HG02571 (cell line): ENCODE results near the gene SEZ6L.
"Not testable (repeated sequence)": the region's sequence is repeated elsewhere in the genome, so short reads cannot be mapped to it uniquely, and the experiment has no call there.

ENCODE experiments used
- ATAC-seq: cut with Tn5 transposase; IDR thresholded peaks from one replicate; pipeline ENCODE4 v1.9.1; 2021; ENCODE audit warnings: mild to moderate bottlenecking, moderate library complexity; ENCODE audit not compliant: unreplicated experiment

The SEZ6L gene

DNA sequence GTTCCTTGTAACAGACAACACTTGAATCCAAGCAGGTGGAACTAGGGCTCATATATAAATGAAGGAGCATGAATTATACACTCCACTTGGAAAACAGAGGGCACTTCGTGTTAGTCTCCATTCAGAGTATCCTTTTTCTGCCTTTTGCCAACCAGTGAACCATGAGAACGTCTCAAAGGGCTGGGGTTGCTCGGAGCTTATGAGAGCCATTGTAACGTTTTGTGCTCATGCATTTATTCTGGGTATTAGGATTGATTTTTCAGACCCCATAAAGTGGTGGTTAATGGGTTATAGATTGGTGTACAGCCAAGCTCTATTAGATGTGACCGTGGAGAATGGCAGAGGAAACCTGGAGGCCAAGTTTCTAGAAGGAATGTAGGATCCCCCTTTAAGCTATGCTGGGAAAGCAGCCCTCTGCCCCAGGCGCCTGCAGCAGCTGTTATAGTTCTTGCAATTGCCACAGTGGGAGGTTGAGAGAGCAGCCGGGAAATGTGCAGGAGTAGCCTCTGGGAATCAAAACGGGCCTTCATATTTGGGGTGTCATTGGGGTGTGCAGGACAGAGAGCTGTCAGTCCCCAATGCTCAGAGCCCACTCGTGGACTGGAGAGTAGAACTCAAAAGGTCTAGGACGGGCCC is 205.2 kb downstream of the SEZ6L start:
- no peak for ATAC-seq

DNA sequence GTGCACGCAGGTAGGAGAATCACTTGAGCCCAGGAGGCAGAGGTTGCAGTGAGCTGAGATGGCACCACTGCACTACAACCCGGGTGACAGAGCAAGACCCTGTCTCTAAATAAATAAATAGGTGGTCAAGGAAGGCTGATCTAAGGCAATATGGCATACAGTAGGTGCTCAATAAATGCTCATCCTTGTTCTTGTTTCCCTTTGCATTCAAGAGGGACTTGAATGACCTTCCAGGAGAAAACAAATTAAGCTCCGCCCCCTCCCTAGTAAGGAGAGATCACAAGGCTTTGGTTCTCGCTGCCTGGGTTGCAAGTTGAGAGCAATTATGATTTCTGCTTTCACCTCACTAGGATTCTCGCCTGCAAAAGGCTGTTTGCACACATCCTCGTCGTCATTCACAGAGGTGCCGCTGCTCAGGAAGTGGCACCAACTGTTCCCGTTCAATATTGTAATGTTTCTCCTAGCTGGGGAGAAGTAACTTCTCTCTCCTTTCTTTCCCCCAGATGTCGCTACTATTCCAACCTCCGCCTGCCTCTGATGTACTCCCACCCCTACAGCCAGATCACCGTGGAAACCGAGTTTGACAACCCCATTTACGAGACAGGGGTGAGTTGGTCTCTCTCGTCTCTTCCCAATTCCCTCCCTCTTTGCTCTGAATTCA is 208.0 kb downstream of the SEZ6L start:
- no peak for ATAC-seq

DNA sequence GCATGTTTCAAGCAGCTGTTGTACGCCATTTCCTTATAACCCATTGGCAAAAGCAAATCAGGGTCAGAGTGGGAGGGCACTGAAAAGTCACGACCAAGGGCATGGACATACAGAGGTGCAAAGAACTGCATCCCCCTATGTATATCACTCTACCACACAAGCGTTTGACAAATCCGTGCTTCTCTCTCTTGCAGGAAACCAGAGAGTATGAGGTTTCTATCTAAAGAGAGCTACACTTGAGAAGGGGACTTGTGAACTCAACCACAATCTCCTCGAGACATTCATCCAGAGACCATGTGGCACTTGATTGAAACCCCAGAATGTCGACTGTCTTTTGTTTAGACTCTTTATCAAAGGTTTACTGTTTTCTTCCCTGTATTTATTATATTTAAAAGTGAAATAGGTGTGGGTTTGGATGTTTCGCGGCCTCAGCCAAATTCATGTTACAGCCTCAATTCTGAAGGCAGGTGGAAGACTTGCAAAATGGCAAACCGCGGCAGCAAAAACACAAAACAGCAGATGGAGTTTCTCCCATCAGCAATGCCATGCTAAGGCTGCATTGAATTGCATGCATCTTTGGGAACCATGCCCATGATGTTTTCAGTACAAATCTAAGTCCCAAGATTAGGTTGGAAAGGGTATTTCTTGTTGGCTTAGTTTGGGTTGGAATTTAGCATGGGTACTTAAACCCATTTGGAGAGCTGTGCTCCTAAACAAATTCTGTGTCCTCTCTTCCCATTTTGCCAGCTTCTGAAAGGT is 211.0 kb downstream of the SEZ6L start:
- ATAC-seq = no peak

DNA sequence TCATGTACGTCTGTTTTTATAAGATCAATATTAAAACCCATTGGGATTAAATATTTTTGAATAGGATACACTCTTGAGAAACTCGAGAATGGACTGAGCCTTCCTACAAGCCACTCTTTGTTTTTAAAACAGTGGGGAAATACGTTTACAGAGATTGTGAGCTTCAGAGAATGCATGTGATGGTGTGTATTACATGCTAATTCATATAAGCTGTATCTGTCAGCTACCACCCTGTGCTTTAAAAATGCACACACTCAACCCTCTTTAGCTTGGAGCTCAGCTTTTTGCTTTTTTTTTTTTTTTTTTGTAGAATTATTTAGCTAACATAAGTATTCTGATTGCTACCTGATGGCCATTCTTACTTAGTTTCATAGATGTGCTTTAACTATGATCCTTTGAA is 213.5 kb downstream of the SEZ6L start:
- ATAC-seq = no peak

DNA sequence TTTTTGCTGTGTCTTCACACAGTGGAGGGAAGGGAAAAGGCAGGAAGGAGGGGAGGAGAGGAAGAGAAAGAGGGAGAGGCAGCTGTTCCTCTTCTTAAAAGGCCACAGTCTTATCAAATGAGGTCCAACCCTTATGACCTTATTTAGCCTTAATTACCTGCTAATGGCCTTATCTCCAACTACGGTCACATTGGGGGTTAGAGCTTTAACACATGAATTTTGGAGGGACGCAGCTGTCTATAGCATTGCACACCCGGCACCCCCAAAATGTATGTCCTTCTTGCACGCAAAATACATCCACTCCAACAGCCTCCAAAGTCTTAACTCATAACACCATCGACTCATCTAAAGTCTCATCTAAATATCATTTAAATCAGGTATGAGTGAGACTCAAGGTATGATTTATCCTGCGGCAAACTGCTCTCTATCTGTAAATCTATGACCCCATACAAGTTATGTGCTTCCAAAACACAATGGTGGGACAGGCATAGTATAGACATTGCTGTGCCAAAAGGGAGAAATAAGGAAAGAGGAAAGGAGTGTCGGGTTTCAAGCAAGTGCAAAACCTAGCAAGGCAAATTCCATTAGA is 214.8 kb downstream of the SEZ6L start:
- ATAC-seq = no peak

DNA sequence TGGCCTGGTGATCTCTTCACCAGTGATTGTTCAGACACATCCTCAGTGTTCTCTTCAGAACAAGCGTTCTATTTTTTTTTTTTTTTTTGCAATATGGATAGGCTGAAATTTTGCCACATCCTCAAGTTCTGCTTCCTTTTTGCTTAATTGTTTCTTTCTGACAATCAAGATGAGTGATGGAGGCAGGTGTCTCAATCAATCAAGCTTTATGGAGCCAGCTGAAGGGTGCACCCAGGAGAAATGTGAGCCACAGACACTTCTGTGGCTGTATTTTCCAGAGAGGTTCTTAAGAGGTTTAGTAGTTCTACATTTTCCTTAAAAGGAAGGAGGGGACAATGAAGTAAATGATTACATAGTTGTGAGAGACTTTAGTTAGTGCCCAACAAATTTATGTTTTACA is 215.9 kb downstream of the SEZ6L start:
- no peak for ATAC-seq

DNA sequence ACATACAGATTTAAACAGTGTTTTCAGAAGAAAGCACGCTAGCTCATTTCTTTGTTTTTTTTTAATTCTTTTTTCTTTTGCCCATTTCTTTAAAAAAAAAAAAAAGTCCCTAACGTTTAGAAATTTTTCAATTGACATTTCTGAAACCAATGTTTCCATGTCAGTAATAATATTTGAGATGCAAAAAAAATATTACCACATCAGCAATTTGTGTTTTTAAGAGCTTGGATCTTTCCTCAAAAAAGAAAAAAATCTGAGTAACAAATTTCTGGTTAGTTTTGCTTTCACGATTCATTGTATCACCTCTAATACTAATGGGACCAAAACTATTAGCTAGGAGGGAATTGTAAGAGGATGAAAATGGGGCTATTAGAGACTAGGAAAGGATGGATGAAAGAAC is 219.9 kb downstream of the SEZ6L start:
- ATAC-seq = no peak

DNA sequence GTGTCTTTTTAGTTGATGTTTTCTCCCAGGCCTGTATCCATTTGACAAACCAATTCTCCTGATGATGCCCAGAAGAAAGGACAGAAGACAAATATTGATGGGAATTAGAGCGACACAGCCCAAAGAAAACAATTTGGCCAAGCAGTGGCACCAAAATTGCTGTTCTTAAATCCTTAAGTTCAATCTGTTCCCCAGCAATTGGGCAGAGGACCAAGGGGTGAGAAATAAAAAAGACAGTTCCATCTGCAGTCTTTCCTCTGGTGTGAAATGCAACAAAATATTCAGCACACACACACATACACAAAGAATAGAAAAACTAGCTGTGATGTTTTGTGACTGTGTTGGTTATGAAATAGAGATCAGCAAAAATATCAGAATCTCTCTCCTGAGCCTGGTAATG is 221.8 kb downstream of the SEZ6L start:
- no peak for ATAC-seq

DNA sequence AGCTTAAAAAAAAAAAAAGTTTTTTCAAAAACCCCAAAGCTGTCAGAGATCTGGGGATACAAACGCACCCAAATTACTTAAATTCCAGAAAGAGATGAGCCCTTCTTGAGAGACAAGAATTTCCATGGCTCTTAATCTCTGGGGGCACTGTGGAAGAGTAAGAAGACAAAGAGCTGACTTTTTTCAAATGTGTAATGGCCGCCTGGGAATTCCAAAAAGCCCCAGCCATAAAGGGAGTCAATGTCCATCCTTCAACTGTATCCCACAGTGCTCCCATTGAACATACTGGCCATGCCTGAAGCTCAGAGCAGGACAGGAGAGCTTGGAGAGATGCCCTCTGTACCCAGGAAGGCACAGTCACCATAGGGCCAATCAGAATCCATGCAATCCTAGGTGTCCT is 222.4 kb downstream of the SEZ6L start:
- no peak for ATAC-seq

DNA sequence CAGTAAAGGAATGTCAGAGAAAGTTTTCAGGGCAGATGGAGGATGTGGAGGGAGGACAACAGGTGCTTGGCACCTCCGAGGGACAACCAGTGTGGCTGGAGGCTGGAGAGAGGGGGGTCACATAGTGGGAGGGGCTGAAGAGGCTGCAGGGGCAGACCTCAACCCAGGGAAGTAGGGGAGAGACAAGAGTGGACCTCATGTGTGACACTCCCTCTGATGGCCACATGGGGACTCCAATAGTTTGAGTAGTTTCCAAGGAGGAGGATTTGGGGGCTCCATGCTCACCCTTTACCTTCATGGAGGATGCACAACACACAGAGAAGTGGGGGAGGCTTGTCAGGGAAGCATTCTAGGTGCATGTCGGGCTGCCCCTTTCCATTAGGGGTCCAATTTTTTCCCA is 224.7 kb downstream of the SEZ6L start:
- ATAC-seq = no peak

DNA sequence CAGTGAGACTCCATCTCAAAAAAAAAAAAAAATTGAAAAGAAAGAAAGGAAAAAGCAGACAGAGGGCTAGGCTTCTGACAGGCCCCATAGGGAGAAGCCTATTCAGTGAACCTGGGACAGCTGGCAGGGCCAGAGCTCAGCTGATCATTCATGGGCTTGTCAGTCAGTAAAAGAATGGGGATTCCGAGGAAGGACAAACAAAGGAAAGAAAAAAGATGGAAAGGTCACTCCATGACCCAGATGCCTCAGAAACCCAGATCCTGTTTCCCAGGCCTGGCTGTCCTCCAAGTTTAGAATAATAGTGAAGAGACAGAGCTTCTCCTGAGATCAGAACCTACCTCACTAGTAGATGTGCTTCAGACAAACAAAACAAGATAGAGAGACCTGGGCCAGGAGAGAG is 225.5 kb downstream of the SEZ6L start:
- no peak for ATAC-seq

DNA sequence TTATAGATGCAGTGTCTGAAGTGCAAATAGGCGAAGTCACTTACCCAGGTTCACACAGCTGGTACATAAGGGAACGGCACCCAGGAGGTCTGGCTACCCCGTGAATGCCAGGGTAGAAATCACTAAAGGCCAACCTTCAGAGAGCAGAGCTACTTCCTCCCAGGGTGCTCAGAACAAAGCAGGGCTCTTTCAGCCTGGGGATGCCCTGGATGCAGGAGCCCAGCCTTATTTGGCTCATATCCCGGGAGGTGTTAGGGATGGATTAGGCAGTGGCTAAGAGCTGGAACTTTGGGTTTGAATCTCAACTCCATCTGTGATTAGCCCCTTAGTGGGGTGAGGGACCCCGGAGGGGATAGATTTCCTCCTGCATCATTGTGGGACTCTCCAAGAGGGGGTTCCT is 226.7 kb downstream of the SEZ6L start:
- no peak for ATAC-seq

DNA sequence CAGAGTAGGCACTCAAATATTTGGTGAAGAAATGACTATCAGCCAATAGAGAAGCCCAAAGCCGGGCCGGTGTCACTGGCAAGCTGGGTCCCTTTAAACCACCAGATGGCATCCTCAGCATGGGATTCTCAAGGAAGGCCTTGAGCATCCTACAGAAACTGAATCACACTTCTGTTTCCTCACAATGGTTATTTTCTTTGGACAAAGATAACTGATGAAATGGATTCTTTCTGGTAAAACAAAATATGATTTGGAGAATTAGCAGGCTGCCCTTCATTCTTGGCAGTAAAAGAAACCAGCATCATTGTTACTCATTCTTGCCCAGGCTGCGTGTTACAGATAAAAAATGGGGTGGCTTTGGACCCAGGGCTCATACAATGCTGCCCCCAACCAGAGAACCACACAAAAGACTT is 229.5 kb downstream of the SEZ6L start:
- no peak for ATAC-seq

DNA sequence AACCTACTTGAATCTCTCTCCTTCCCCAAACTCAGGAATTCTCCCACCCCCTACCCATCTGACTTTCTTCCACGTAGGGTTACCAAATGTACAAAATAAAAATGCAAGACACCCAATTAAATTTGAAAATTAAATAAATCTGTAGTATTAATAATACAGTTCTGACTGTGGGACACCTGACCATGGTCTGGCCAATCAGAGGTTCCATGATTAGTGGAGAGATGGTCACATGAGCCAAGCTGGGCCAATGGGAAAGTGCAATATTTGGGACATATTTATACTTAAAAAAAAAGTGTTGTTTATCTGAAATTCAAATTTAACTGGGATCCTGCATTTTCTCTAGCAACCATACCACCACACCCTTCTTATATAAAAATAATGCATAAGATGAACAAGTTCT is 230.0 kb downstream of the SEZ6L start:
- no peak for ATAC-seq

DNA sequence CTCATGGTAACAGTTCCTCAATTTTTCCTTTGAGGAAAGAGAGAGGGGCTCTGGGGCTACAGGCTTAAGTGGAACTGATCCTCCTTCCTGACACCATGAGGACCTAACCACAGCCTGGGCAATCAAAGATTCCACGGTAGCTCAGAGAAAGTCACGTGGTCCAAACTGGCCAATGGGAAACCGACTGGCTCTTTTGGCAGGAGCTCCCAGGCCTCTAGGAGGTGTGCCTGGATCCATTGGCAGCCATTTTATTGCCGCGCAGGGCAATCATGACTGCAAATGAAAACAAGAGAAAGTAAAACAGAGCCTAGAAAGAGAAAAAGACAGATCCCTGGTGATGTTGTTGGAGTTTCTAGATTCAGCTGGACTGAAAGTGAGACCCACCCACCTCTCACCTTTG is 232.5 kb downstream of the SEZ6L start:
- no peak for ATAC-seq

DNA sequence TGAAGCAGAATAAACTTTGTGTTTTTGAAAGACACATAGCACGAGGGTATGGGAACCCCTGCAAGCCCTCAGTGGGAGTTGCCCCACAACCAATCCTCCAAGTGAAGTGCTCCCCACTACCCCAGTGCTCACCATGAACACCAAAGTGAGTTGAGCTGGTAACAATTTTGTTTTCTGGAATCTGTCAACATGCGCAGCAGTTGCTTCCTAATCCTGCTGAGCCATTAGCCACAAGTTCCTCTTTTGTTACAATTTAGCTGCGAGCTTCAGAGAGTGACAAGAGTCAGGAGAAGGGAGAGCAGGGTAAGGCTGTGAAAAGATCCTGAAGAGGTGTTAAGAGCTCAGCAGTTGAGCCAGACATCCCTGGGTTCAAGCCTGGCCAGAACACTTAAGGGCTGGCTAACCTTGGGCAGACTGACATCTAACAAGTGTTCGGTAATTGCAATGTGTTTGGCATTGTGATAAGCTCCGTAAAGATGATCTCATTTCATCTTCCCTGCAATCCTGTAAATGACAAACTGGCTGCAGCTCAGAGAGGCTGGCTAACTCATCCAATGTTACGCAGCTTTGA is 235.7 kb downstream of the SEZ6L start:
- no peak for ATAC-seq

DNA sequence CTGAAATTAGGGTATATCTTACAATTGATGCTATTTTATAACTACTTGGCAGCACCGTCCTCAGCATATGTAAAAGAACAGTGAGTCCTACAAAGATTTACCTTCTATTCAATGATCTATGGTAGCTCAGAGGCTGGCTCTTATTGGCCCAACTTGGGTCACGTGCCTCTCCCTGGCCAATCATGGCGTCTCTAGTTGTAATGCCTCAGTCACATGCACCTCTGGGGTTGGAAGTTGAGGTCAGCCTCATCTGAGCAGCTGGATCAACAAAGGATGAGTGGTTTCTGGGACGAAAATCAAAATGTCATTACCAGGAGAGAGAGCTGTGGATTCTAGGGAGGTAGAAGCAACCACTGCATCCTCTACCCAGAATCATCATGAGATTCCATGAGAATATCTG is 236.9 kb downstream of the SEZ6L start:
- ATAC-seq = no peak

DNA sequence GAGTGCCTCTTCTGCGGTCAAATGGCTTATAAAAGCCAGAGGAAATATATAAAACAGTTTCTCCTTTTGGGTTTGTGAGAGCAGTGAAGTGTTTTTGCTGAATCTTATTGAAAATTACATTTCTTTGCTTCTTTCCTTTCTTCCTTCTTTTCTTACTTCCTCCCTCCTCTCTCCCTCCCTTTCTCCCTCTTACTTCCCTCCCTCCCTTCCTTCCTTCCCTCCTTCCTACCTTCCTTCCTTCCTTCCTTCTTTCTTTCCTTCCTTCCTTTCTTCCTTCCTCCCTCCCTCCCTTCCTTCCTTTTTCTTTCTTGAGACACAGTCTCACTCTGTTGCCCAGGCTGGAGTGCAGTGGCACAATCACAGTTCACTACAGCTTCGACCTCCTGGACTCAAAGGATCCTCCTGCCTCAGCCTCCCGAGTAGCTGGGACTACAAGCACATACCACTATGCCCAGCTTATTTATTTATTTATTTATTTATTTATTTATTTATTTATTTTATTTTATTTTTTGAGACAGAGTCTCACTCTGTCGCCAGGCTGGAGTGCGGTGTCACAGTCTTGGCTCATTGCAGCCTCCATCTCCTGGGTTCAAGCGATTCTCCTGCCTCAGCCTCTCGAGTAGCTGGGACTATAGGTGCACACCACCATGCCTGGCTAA is 239.4 kb downstream of the SEZ6L start:
- ATAC-seq = not testable (repeated sequence)

DNA sequence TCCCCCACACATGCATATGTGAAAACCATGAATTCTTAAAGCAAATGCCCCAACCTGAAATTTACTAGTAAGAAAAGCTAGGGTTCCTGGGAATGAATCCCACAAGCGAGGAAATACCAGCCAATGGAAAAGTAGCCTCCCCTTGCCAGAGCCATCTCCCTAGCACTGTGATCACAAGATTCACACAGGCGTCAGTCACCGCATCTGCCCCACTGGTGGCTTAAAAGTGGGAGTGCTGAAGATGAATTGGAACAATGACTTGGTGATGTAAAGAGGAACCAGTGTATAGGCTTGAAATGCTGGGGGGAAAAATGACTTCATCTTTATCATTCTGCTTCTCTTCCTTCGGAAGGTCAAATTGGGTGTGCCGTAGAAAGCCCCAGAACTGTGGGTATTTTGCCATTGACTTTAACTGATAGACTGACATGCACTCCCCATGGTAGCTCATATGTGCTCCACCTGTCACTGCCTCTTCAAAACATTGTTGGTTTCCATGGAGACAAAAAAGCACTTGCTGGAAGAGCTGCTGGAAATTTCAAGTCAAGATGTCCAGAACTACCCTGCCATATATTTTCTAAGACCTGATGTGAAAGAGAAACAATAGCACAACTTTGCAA is 240.6 kb downstream of the SEZ6L start:
- no peak for ATAC-seq

DNA sequence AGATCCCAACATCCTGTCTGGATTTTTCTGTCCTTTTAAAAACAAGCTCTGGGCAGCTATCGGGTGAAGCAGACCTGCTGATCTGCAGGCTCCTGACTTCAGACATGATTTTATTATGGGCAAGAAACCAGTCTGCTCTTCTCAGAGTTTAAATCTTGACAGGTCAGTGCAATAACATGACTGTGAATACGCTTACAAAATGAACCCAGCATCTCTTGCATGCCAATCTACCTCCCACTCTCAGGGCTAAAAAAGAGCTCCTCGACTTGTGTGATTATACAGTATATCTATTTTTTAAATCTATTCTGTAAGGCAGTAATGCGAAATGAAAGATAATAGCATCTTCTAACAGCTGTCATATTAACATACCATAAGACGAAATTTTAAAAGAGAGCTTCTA is 241.1 kb downstream of the SEZ6L start:
- no peak for ATAC-seq

DNA sequence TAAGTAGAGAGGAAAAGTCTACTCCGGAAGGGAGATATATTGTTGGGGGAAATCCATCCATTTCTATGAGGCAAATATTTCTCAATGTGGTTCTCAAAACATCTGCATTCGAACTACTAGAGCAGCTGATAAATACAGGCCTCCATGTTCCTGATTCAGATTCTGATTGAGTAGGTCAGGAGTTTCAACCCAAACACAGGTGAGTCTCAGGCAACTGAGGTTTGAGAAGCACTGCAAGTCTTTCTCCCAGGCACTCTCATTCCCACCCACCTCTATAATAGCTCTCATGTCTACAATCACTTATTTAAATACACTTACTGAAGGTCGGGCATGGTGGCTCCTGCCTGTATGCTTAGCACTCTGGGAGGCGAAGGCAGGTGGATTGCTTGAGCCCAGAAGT is 245.1 kb downstream of the SEZ6L start:
- no peak for ATAC-seq
